ENCODE measurements around the gene SPATA6L.

DNA sequence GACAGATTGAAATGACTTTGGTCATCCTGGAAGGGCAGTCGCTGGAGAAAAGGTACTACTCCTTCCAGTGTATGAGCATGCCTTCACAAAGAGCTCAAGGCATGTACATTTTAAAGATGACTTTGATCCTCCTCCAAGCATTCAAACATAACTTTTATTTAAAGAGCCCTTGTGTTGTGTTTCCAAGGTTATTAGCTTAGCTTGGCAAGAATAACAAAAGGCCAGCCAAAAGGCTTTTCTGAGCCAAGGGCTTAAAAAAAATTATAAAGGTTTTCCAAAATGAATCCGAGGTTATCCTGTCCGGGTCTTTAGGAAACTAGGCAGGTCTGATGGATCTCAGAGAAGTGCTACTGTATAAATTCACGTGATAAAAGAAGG, 75.2 kb downstream of the SPATA6L start:
- TF ChIP-seq, protein P1, sequence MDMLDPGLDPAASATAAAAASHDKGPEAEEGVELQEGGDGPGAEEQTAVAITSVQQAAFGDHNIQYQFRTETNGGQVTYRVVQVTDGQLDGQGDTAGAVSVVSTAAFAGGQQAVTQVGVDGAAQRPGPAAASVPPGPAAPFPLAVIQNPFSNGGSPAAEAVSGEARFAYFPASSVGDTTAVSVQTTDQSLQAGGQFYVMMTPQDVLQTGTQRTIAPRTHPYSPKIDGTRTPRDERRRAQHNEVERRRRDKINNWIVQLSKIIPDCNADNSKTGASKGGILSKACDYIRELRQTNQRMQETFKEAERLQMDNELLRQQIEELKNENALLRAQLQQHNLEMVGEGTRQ (IDR thresholded peaks at IDR 0.05; ENCODE audit: borderline replicate concordance, low read depth, low read length), result no peak
- TF ChIP-seq ELF1 (IDR thresholded peaks at IDR 0.05) (no peak), POLR2AphosphoS5 (IDR thresholded peaks at IDR 0.05; ENCODE audit: low read depth, low read length) (no peak)
- TF ChIP-seq, protein P2, sequence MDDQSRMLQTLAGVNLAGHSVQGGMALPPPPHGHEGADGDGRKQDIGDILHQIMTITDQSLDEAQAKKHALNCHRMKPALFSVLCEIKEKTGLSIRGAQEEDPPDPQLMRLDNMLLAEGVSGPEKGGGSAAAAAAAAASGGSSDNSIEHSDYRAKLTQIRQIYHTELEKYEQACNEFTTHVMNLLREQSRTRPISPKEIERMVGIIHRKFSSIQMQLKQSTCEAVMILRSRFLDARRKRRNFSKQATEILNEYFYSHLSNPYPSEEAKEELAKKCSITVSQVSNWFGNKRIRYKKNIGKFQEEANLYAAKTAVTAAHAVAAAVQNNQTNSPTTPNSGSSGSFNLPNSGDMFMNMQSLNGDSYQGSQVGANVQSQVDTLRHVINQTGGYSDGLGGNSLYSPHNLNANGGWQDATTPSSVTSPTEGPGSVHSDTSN (IDR thresholded peaks at IDR 0.05), result no peak
- TF ChIP-seq, protein P3, sequence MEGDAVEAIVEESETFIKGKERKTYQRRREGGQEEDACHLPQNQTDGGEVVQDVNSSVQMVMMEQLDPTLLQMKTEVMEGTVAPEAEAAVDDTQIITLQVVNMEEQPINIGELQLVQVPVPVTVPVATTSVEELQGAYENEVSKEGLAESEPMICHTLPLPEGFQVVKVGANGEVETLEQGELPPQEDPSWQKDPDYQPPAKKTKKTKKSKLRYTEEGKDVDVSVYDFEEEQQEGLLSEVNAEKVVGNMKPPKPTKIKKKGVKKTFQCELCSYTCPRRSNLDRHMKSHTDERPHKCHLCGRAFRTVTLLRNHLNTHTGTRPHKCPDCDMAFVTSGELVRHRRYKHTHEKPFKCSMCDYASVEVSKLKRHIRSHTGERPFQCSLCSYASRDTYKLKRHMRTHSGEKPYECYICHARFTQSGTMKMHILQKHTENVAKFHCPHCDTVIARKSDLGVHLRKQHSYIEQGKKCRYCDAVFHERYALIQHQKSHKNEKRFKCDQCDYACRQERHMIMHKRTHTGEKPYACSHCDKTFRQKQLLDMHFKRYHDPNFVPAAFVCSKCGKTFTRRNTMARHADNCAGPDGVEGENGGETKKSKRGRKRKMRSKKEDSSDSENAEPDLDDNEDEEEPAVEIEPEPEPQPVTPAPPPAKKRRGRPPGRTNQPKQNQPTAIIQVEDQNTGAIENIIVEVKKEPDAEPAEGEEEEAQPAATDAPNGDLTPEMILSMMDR (IDR thresholded peaks at IDR 0.05), result no peak
- TF ChIP-seq, protein P4, sequence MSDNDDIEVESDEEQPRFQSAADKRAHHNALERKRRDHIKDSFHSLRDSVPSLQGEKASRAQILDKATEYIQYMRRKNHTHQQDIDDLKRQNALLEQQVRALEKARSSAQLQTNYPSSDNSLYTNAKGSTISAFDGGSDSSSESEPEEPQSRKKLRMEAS (IDR thresholded peaks at IDR 0.05; ENCODE audit: low read depth), result no peak
- TF ChIP-seq, protein P5, sequence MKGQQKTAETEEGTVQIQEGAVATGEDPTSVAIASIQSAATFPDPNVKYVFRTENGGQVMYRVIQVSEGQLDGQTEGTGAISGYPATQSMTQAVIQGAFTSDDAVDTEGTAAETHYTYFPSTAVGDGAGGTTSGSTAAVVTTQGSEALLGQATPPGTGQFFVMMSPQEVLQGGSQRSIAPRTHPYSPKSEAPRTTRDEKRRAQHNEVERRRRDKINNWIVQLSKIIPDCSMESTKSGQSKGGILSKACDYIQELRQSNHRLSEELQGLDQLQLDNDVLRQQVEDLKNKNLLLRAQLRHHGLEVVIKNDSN (IDR thresholded peaks at IDR 0.05; ENCODE audit: borderline replicate concordance, low read depth), result no peak

Data from SK-N-SH (cell line).